BJ (cell line): Measurements from ENCODE around the gene ADGRF3. TPM values are rescaled to one million over a fixed set of nuclear protein-coding genes. Genes with fewer than 3 reads are reported as not detected.

ENCODE experiments used
- CTCF ChIA-PET: fragments of 350-600 bp; formaldehyde crosslinking; extraction: SDS; loops from one replicate; lab custom pipeline; 2021; ENCODE audit warnings: antibody characterized with exemption, inconsistent platforms; lab: Yijun Ruan, JAX
- POLR2A ChIA-PET: fragments of 300-600 bp; sonication (Branson Sonifier 250); formaldehyde crosslinking; extraction: SDS; loops from one replicate; lab custom pipeline; 2021; ENCODE audit warnings: antibody characterized with exemption; lab: Charles Lee
- DNase-seq: peaks from one replicate; pipeline ENCODE4 v3.0.0-alpha.2; 2011; ENCODE audit warnings: low read depth
- H3K27me3 ChIP-seq: 2 replicates; pipeline ENCODE4 v1.6.0; 2011; ENCODE audit warnings: low read length; ENCODE audit not compliant: control insufficient read depth, insufficient read depth
- H3K36me3 ChIP-seq: 2 replicates; pipeline ENCODE4 v1.5.1; 2011; ENCODE audit warnings: low read length; ENCODE audit not compliant: control insufficient read depth, insufficient read depth
- H3K4me3 ChIP-seq: 2 replicates; pipeline ENCODE4 v1.5.1; 2011; ENCODE audit warnings: low read depth, mild to moderate bottlenecking, control low read depth, low read length
- CTCF ChIP-seq: IDR thresholded peaks from 2 replicates; pipeline ENCODE4 v1.5.1; 2011; ENCODE audit warnings: low read depth, mild to moderate bottlenecking, control low read depth, inconsistent platforms, low read length, moderate library complexity; ENCODE audit not compliant: insufficient read depth
- polyA plus RNA-seq: library from polyadenylated mRNA; depleted of rRNA; stranded (reverse); fragments of >200 nt; gene quantifications from 2 replicates; pipeline ENCODE4 v1.2.3, GENCODE V29; 2011

The ADGRF3 gene
- polyA plus RNA-seq, 1 experiment = 0.12 TPM

GRCh38 chr2:26299471-26300101, 47.0 kb downstream of the ADGRF3 start:
- CTCF ChIA-PET = interaction anchor here (0.6 to 1.3 kb wide), 5 partner anchors 16 to 717 kb away, joined by 3 to 6 read pairs (median 3); partner anchors contain the start of genes HADHA and HADHB
- no peaks in the 10 kb centered on the region for H3K36me3 ChIP-seq
- no peak for TF ChIP-seq CTCF
- POLR2A ChIA-PET = no interaction called here
- no peaks in the 10 kb centered on the region for H3K27me3 ChIP-seq
- peak overlapping the region; percentile 36 for H3K4me3 ChIP-seq
- no peak for DNase-seq

- DNase-seq = no peak
These were observed 47.8 kb downstream of the ADGRF3 start for GRCh38 chr2:26298638-26299393.

GRCh38 chr2:26298286-26298637, 48.3 kb downstream of the ADGRF3 start:
- no peak for DNase-seq
- ChIA-PET CTCF (no interaction called here), POLR2A (interaction anchor here (0.5 kb wide), 1 partner anchor 597 kb away, joined by 10 read pairs; no protein-coding TSS in a partner anchor)
- TF ChIP-seq CTCF = no peak
- H3K27me3 ChIP-seq = no peaks in the 10 kb centered on the region
- H3K4me3 ChIP-seq = no peak overlapping the region
- H3K36me3 ChIP-seq = no peaks in the 10 kb centered on the region

More at GRCh38 chr2:26298638-26299393, 47.8 kb downstream of the ADGRF3 start:
- Histone ChIP-seq H3K4me3 (peak overlapping the region; percentile 36), H3K36me3 (no peaks in the 10 kb centered on the region), H3K27me3 (no peaks in the 10 kb centered on the region)
- no peak for TF ChIP-seq CTCF
- CTCF ChIA-PET = no interaction called here
- POLR2A ChIA-PET = interaction anchor here (0.5 kb wide), 1 partner anchor 598 kb away, joined by 10 read pairs; no protein-coding TSS in a partner anchor

- H3K4me3 ChIP-seq = no peak overlapping the region
- H3K36me3 ChIP-seq = no peaks in the 10 kb centered on the region
- no peaks in the 10 kb centered on the region for H3K27me3 ChIP-seq
- DNase-seq = no peak
- POLR2A ChIA-PET = no interaction called here
- CTCF ChIA-PET = no interaction called here
- TF ChIP-seq CTCF = no peak
These were observed 49.5 kb downstream of the ADGRF3 start for GRCh38 chr2:26297061-26297460.

- ChIA-PET CTCF (no interaction called here), POLR2A (no interaction called here)
- Histone ChIP-seq H3K27me3 (no peaks in the 10 kb centered on the region), H3K4me3 (no peak overlapping the region), H3K36me3 (no peaks in the 10 kb centered on the region)
- DNase-seq = no peak
- no peak for TF ChIP-seq CTCF
These were observed 51.1 kb downstream of the ADGRF3 start for GRCh38 chr2:26295511-26295910.
